C4-2B (cell line): Measurements from ENCODE around the gene MINPP1.
"Not testable (repeated sequence)": the region's sequence is repeated elsewhere in the genome, so short reads cannot be mapped to it uniquely, and the experiment has no call there.

Experiments used
- ZFX ChIP-seq: fragments of 450-650 bp; IDR thresholded peaks from 2 replicates; pipeline ENCODE4 v1.6.1; 2017
- TF ChIP-seq, protein P1 (sequence below): fragments of 450-650 bp; conservative IDR thresholded peaks from 2 replicates; pipeline ENCODE4 v1.5.1; 2017; ENCODE audit warnings: mild to moderate bottlenecking

DNA sequence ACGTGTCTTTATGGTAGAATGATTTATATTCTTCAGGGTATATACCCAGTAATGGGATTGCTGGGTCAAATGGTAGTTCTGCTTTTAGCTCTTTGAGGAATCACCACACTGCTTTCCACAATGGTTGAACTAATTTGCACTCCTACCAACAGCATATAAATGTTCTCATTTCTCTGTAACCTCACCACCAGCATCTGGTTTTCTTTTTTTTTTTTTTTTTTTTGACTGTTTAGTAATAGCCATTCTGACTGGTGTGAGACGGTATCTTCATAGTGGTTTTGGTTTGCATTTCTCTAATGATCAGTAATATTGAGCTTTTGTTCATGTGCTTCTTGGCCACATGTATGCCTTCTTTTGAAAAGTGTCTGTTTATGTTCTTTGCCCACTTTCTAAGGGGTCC is 42.9 kb upstream of the MINPP1 start:
- TF ChIP-seq, protein P1, sequence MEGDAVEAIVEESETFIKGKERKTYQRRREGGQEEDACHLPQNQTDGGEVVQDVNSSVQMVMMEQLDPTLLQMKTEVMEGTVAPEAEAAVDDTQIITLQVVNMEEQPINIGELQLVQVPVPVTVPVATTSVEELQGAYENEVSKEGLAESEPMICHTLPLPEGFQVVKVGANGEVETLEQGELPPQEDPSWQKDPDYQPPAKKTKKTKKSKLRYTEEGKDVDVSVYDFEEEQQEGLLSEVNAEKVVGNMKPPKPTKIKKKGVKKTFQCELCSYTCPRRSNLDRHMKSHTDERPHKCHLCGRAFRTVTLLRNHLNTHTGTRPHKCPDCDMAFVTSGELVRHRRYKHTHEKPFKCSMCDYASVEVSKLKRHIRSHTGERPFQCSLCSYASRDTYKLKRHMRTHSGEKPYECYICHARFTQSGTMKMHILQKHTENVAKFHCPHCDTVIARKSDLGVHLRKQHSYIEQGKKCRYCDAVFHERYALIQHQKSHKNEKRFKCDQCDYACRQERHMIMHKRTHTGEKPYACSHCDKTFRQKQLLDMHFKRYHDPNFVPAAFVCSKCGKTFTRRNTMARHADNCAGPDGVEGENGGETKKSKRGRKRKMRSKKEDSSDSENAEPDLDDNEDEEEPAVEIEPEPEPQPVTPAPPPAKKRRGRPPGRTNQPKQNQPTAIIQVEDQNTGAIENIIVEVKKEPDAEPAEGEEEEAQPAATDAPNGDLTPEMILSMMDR: not testable (repeated sequence)
- not testable (repeated sequence) for TF ChIP-seq ZFX
